Smooth muscle cell (in vitro differentiated cells): ENCODE data around the gene PLPP7. TPM values are rescaled to one million over a fixed set of nuclear protein-coding genes. Genes with fewer than 3 reads are reported as not detected.
A peak's percentile ranks its signal among the peaks of the same experiment; 100 is the strongest.

Experiments
- DNase-seq: peaks from one replicate; lab custom pipeline; 2025; ENCODE audit not compliant: unreplicated experiment; lab: John Stamatoyannopoulos, UW
- H2AFZ ChIP-seq: fragments of 200-600 bp; sonication (generic); 2 replicates; pipeline ENCODE4 v1.6.0; 2016; ENCODE audit warnings: antibody characterized with exemption, low read depth, mild to moderate bottlenecking
- H3F3A ChIP-seq: fragments of 200-600 bp; sonication (generic); 2 replicates; pipeline ENCODE4 v1.6.0; 2017; ENCODE audit warnings: antibody characterized with exemption, low read depth
- H3K27ac ChIP-seq: fragments of 200-600 bp; sonication (generic); 2 replicates; pipeline ENCODE4 v1.5.1; 2016; ENCODE audit warnings: low read depth, mild to moderate bottlenecking
- H3K27me3 ChIP-seq: fragments of 200-600 bp; sonication (generic); 2 replicates; pipeline ENCODE4 v1.6.1; 2016; ENCODE audit warnings: low read depth, mild to moderate bottlenecking
- H3K36me3 ChIP-seq: fragments of 200-600 bp; sonication (generic); 2 replicates; pipeline ENCODE4 v1.5.1; 2016; ENCODE audit warnings: low read depth
- H3K4me1 ChIP-seq: fragments of 200-600 bp; sonication (generic); 2 replicates; pipeline ENCODE4 v1.5.1; 2016; ENCODE audit warnings: low read depth
- H3K4me2 ChIP-seq: fragments of 200-600 bp; sonication (generic); 2 replicates; pipeline ENCODE4 v1.6.0; 2016; ENCODE audit warnings: mild to moderate bottlenecking
- H3K4me3 ChIP-seq: fragments of 200-600 bp; sonication (generic); 2 replicates; pipeline ENCODE4 v1.5.1; 2016; ENCODE audit warnings: mild to moderate bottlenecking
- H3K79me2 ChIP-seq: fragments of 200-600 bp; sonication (generic); 2 replicates; pipeline ENCODE4 v1.6.0; 2016; ENCODE audit warnings: low read depth, mild to moderate bottlenecking
- H3K9ac ChIP-seq: fragments of 200-600 bp; sonication (generic); 2 replicates; pipeline ENCODE4 v1.6.0; 2016; ENCODE audit warnings: low read depth
- H3K9me3 ChIP-seq: fragments of 200-600 bp; sonication (generic); replicated peaks from 2 replicates; pipeline ENCODE4 v1.5.1; 2016; ENCODE audit warnings: low read depth
- H4K20me1 ChIP-seq: fragments of 200-600 bp; sonication (generic); 2 replicates; pipeline ENCODE4 v1.6.0; 2016; ENCODE audit warnings: low read depth
- WGBS: methylation state at CpG from one replicate; pipeline ENCODE4 v1.1.7; 2016; ENCODE audit warnings: low lambda C conversion rate; 5-methylcytosine and 5-hydroxymethylcytosine counted together
- polyA plus RNA-seq: library from polyadenylated mRNA; unstranded; fragments of >200 nt; fragmentation: Nextera tagmentation; extraction: Ambion mirVana; gene quantifications from 2 replicates; pipeline ENCODE4 v1.2.1, GENCODE V29; 2016
- total RNA-seq: library from RNA; depleted of rRNA; stranded (reverse); fragments of >200 nt; gene quantifications from 2 replicates; pipeline ENCODE4 v1.2.3, GENCODE V29; 2014
- TF ChIP-seq, protein P1 (sequence below): fragments of 200-600 bp; sonication (generic); IDR thresholded peaks from 2 replicates; pipeline ENCODE4 v1.5.1; 2017; ENCODE audit warnings: borderline replicate concordance, mild to moderate bottlenecking, antibody characterized with exemption; ENCODE audit not compliant: insufficient read depth, poor library complexity, severe bottlenecking

The PLPP7 gene
- total and polyA plus RNA-seq, 2 experiments from 2014 or later, result 3.3 to 4.2 TPM

DNA sequence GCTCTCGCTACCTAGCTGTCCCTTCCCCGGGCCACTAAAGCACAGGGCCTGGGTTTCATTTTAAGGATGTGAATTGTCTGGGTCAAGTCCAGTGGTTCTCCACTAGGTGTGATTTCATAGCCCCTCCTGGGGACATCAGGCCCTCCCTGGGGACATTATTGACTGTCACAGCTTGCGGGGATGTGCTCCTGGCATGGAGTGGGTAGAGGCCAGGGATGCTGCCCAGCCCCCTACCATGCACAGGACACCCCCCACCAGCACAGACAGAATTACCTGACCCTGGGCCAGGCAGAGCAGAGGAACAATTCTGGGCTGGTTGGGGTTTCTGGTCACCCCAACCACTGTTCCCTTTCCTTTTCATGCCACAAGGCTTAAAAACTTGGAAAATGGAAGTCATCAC lies 17.3 kb upstream of the PLPP7 start:
- TF ChIP-seq, protein P1, sequence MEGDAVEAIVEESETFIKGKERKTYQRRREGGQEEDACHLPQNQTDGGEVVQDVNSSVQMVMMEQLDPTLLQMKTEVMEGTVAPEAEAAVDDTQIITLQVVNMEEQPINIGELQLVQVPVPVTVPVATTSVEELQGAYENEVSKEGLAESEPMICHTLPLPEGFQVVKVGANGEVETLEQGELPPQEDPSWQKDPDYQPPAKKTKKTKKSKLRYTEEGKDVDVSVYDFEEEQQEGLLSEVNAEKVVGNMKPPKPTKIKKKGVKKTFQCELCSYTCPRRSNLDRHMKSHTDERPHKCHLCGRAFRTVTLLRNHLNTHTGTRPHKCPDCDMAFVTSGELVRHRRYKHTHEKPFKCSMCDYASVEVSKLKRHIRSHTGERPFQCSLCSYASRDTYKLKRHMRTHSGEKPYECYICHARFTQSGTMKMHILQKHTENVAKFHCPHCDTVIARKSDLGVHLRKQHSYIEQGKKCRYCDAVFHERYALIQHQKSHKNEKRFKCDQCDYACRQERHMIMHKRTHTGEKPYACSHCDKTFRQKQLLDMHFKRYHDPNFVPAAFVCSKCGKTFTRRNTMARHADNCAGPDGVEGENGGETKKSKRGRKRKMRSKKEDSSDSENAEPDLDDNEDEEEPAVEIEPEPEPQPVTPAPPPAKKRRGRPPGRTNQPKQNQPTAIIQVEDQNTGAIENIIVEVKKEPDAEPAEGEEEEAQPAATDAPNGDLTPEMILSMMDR, result no peak
- H3F3A ChIP-seq, result no peaks in the 10 kb centered on the region
- H3K27ac ChIP-seq, result no peak overlapping the region
- H4K20me1 ChIP-seq, result peaks cover 9% of the 10 kb centered on the region
- H2AFZ ChIP-seq, result no peak overlapping the region
- H3K4me3 ChIP-seq, result no peak overlapping the region
- H3K36me3 ChIP-seq, result no peaks in the 10 kb centered on the region
- WGBS, result 93% methylated on average over 3 of the region's 3 CpGs
- peaks cover 13% of the 10 kb centered on the region for H3K79me2 ChIP-seq
- no peaks in the 10 kb centered on the region for H3K9me3 ChIP-seq
- H3K4me1 ChIP-seq, result peaks cover 17% of the 10 kb centered on the region
- H3K9ac ChIP-seq, result no peak overlapping the region
- no peaks in the 10 kb centered on the region for H3K27me3 ChIP-seq
- DNase-seq, result no peak
- H3K4me2 ChIP-seq, result peak overlapping the region; percentile 21

DNA sequence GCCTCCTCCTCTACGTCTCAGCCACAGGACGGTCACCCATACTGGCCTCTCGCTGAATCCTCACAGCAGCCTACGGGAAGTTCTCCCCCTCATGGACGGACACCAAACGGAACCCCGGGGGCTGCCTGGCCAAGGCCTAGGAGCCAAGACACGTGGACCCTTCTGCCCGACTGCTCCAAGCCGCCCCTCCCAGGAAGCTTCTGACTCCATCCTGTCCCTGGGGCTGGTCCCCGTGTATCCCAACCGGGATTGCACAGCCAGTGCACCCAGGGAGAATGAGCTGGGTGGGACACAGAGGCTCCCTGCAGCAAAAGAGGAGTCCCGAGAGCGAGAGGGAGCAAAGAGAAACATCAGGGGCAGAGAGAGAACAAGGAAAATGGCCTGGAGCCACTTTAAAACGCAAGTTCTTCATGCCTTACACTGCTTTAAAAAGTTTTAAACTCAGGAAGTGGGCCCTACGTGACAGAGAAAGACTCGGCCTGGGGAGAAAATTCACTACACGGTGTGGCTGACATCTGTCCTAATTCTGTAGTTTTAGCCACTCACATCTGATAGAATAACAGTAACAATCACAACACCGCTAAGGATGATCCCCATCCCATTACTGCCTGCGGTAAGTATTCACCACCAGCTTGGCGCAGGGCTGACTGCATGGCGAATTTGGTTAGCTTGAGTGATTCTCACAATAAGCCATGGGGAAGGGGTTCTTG lies 16.2 kb upstream of the PLPP7 start:
- TF ChIP-seq, protein P1, result no peak
- no peak overlapping the region for H2AFZ ChIP-seq
- H3K36me3 ChIP-seq, result no peaks in the 10 kb centered on the region
- 90% methylated on average over 22 of the region's 22 CpGs for WGBS
- peaks cover 13% of the 10 kb centered on the region for H3K79me2 ChIP-seq
- no peaks in the 10 kb centered on the region for H3K9me3 ChIP-seq
- no peaks in the 10 kb centered on the region for H3F3A ChIP-seq
- no peak overlapping the region for H3K27ac ChIP-seq
- no peaks in the 10 kb centered on the region for H3K27me3 ChIP-seq
- peaks cover 17% of the 10 kb centered on the region for H3K4me1 ChIP-seq
- H3K4me2 ChIP-seq, result peak overlapping the region; percentile 96
- H3K9ac ChIP-seq, result no peak overlapping the region
- peaks cover 7% of the 10 kb centered on the region for H4K20me1 ChIP-seq
- H3K4me3 ChIP-seq, result no peak overlapping the region
- DNase-seq, result no peak

GRCh38 chr9:131273856-131274673 lies 15.5 kb upstream of the PLPP7 start:
- H3K27ac ChIP-seq, result no peak overlapping the region
- no peaks in the 10 kb centered on the region for H3K9me3 ChIP-seq
- no peak overlapping the region for H3K4me3 ChIP-seq
- no peaks in the 10 kb centered on the region for H3K27me3 ChIP-seq
- TF ChIP-seq, protein P1, result no peak
- 74% methylated on average over 13 of the region's 13 CpGs for WGBS
- H3F3A ChIP-seq, result no peaks in the 10 kb centered on the region
- no peak overlapping the region for H3K9ac ChIP-seq
- peak overlapping the region; percentile 96 for H3K4me2 ChIP-seq
- H3K4me1 ChIP-seq, result peaks cover 17% of the 10 kb centered on the region
- H3K36me3 ChIP-seq, result no peaks in the 10 kb centered on the region
- H2AFZ ChIP-seq, result no peak overlapping the region
- peaks cover 13% of the 10 kb centered on the region for H3K79me2 ChIP-seq
- no peak for DNase-seq
- peaks cover 6% of the 10 kb centered on the region for H4K20me1 ChIP-seq
